T-helper 1 cell treated with Interleukin-12 subunit alpha and Interleukin-12 subunit beta and Interleukin-4 antibody, amounts not matched to agents 30 μg/mL and 1 μg/mL, for 36 hours (primary cell): Measurements from ENCODE around the gene TAF10.

ENCODE experiments used
- H3K27ac Mint-ChIP-seq: one replicate; pipeline ENCODE4 v1.8.0; 2021; ENCODE audit warnings: mild to moderate bottlenecking, mixed read lengths
- H3K27me3 Mint-ChIP-seq: one replicate; pipeline ENCODE4 v1.8.0; 2021; ENCODE audit warnings: low read depth, mixed read lengths
- H3K36me3 Mint-ChIP-seq: one replicate; pipeline ENCODE4 v1.8.0; 2021; ENCODE audit warnings: low read depth, mixed read lengths
- H3K4me1 Mint-ChIP-seq: one replicate; pipeline ENCODE4 v1.8.0; 2021; ENCODE audit warnings: low read depth, mixed read lengths
- H3K4me3 Mint-ChIP-seq: one replicate; pipeline ENCODE4 v1.8.0; 2021; ENCODE audit warnings: mild to moderate bottlenecking, moderate library complexity, mixed read lengths
- H3K9me3 Mint-ChIP-seq: one replicate; pipeline ENCODE4 v1.8.0; 2021; ENCODE audit warnings: mixed read lengths

The TAF10 gene

GRCh38 chr11:6648501-6648900 lies 36.5 kb upstream of the TAF10 start:
- Mint-ChIP-seq H3K36me3 (no peaks in the 10 kb centered on the region), H3K27ac (no peak overlapping the region), H3K27me3 (no peaks in the 10 kb centered on the region), H3K4me3 (no peak overlapping the region), H3K9me3 (no peaks in the 10 kb centered on the region), H3K4me1 (peaks cover 9% of the 10 kb centered on the region)

GRCh38 chr11:6647836-6648235 lies 35.8 kb upstream of the TAF10 start:
- no peaks in the 10 kb centered on the region for H3K36me3 Mint-ChIP-seq
- H3K27ac Mint-ChIP-seq = no peak overlapping the region
- no peaks in the 10 kb centered on the region for H3K9me3 Mint-ChIP-seq
- H3K4me3 Mint-ChIP-seq = no peak overlapping the region
- peaks cover 9% of the 10 kb centered on the region for H3K4me1 Mint-ChIP-seq
- no peaks in the 10 kb centered on the region for H3K27me3 Mint-ChIP-seq

- Mint-ChIP-seq H3K27me3 (no peaks in the 10 kb centered on the region), H3K9me3 (no peaks in the 10 kb centered on the region), H3K4me3 (no peak overlapping the region), H3K36me3 (no peaks in the 10 kb centered on the region), H3K27ac (no peak overlapping the region), H3K4me1 (peaks cover 9% of the 10 kb centered on the region)
Measured at GRCh38 chr11:6646918-6647679, 35.1 kb upstream of the TAF10 start.

GRCh38 chr11:6646576-6646917 lies 34.5 kb upstream of the TAF10 start:
- Mint-ChIP-seq H3K4me3 (no peak overlapping the region), H3K9me3 (no peaks in the 10 kb centered on the region), H3K4me1 (peaks cover 9% of the 10 kb centered on the region), H3K36me3 (no peaks in the 10 kb centered on the region), H3K27me3 (no peaks in the 10 kb centered on the region), H3K27ac (no peak overlapping the region)

- H3K4me1 Mint-ChIP-seq = peaks cover 9% of the 10 kb centered on the region
- no peak overlapping the region for H3K27ac Mint-ChIP-seq
- H3K36me3 Mint-ChIP-seq = no peaks in the 10 kb centered on the region
- H3K9me3 Mint-ChIP-seq = no peaks in the 10 kb centered on the region
- H3K4me3 Mint-ChIP-seq = no peak overlapping the region
- no peaks in the 10 kb centered on the region for H3K27me3 Mint-ChIP-seq
Measured at GRCh38 chr11:6646071-6646470, 34.1 kb upstream of the TAF10 start.

GRCh38 chr11:6642957-6643356 lies 30.9 kb upstream of the TAF10 start:
- Mint-ChIP-seq H3K4me3 (no peak overlapping the region), H3K27me3 (no peaks in the 10 kb centered on the region), H3K36me3 (no peaks in the 10 kb centered on the region), H3K27ac (no peak overlapping the region), H3K4me1 (peaks cover 12% of the 10 kb centered on the region), H3K9me3 (no peaks in the 10 kb centered on the region)

- H3K36me3 Mint-ChIP-seq = no peaks in the 10 kb centered on the region
- H3K4me1 Mint-ChIP-seq = peaks cover 12% of the 10 kb centered on the region
- no peaks in the 10 kb centered on the region for H3K9me3 Mint-ChIP-seq
- H3K27me3 Mint-ChIP-seq = no peaks in the 10 kb centered on the region
- H3K27ac Mint-ChIP-seq = no peak overlapping the region
- no peak overlapping the region for H3K4me3 Mint-ChIP-seq
Measured at GRCh38 chr11:6640985-6641701, 29.1 kb upstream of the TAF10 start.

- no peak overlapping the region for H3K4me3 Mint-ChIP-seq
- H3K36me3 Mint-ChIP-seq = no peaks in the 10 kb centered on the region
Measured at GRCh38 chr11:6640036-6640984, 28.3 kb upstream of the TAF10 start.

GRCh38 chr11:6638429-6638828 lies 26.4 kb upstream of the TAF10 start:
- H3K9me3 Mint-ChIP-seq = no peaks in the 10 kb centered on the region

More at GRCh38 chr11:6640036-6640984, 28.3 kb upstream of the TAF10 start:
- no peaks in the 10 kb centered on the region for H3K27me3 Mint-ChIP-seq
- no peaks in the 10 kb centered on the region for H3K9me3 Mint-ChIP-seq
- peaks cover 7% of the 10 kb centered on the region for H3K4me1 Mint-ChIP-seq
- no peak overlapping the region for H3K27ac Mint-ChIP-seq

GRCh38 chr11:6637871-6638270 lies 25.9 kb upstream of the TAF10 start:
- Mint-ChIP-seq H3K27ac (no peak overlapping the region), H3K36me3 (no peaks in the 10 kb centered on the region), H3K9me3 (no peaks in the 10 kb centered on the region), H3K4me1 (peaks cover 3% of the 10 kb centered on the region), H3K27me3 (no peaks in the 10 kb centered on the region), H3K4me3 (no peak overlapping the region)

More at GRCh38 chr11:6638429-6638828, 26.4 kb upstream of the TAF10 start:
- Mint-ChIP-seq H3K27me3 (no peaks in the 10 kb centered on the region), H3K27ac (no peak overlapping the region), H3K4me1 (peaks cover 3% of the 10 kb centered on the region), H3K36me3 (no peaks in the 10 kb centered on the region), H3K4me3 (no peak overlapping the region)

- Mint-ChIP-seq H3K36me3 (no peaks in the 10 kb centered on the region), H3K27ac (no peak overlapping the region), H3K4me3 (no peak overlapping the region), H3K4me1 (peaks cover 3% of the 10 kb centered on the region), H3K9me3 (no peaks in the 10 kb centered on the region), H3K27me3 (no peaks in the 10 kb centered on the region)
Measured at GRCh38 chr11:6636480-6636879, 24.5 kb upstream of the TAF10 start.

GRCh38 chr11:6635082-6635932 lies 23.3 kb upstream of the TAF10 start:
- no peaks in the 10 kb centered on the region for H3K36me3 Mint-ChIP-seq
- H3K27ac Mint-ChIP-seq = no peak overlapping the region
- no peaks in the 10 kb centered on the region for H3K9me3 Mint-ChIP-seq
- H3K4me1 Mint-ChIP-seq = peaks cover 3% of the 10 kb centered on the region
- H3K27me3 Mint-ChIP-seq = no peaks in the 10 kb centered on the region
- H3K4me3 Mint-ChIP-seq = no peak overlapping the region

GRCh38 chr11:6634534-6634933 lies 22.5 kb upstream of the TAF10 start:
- H3K4me3 Mint-ChIP-seq = no peak overlapping the region
- H3K27ac Mint-ChIP-seq = no peak overlapping the region
- H3K36me3 Mint-ChIP-seq = no peaks in the 10 kb centered on the region
- no peaks in the 10 kb centered on the region for H3K27me3 Mint-ChIP-seq
- H3K9me3 Mint-ChIP-seq = no peaks in the 10 kb centered on the region
- H3K4me1 Mint-ChIP-seq = peaks cover 3% of the 10 kb centered on the region
